Activated effector memory CD4-positive, alpha-beta T cell treated with Interleukin-2 at 50 U/mL for 16 hours (primary cell): ENCODE measurements around the gene SMIM9.

Experiments used
- DNase-seq: peaks from one replicate; pipeline ENCODE4 v3.0.0-alpha.2; 2020

Gene SMIM9

GRCh38 chrX:154779261-154779660 lies 55.2 kb downstream of the SMIM9 start:
- DNase-seq = no peak

DNA sequence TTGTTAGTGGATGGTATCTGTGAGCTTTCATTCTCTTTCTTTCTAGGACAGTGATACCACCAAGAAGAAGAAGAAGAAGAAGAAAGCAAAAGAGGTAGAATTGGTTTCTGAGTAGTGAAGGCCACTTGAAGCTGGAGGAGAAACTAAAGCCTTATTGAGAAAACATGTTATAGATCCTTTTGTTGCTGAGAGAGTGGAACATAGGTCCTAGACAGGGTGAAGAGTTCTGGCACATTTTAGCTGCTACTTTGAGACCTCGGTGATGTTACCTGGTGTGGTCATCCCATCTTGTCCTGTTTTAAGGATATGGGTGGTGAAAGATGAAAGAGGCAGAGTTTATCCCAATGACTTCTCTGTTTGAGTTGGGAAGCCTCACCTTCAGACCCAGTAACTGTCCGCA lies 57.7 kb downstream of the SMIM9 start:
- no peak for DNase-seq

GRCh38 chrX:154775419-154776349 lies 58.8 kb downstream of the SMIM9 start:
- no peak for DNase-seq

- no peak for DNase-seq
Measured at GRCh38 chrX:154774622-154775021, 59.8 kb downstream of the SMIM9 start.
